OCI-LY3 (cell line): ENCODE data around the gene LHFPL4.

Source experiments
- EZH2phosphoT487 ChIP-seq: fragments of 200-600 bp; shearing (Covaris generic); IDR thresholded peaks from 2 replicates; pipeline ENCODE4 v1.6.1; 2018; ENCODE audit warnings: antibody characterized with exemption, mixed run types, low read depth
- TF ChIP-seq, protein P1 (sequence below): fragments of 200-600, 300-600 bp; sonication (generic); IDR thresholded peaks from 2 replicates; pipeline ENCODE4 v1.5.1; 2014; ENCODE audit warnings: antibody characterized with exemption, low read length, low read depth

- TF ChIP-seq, protein P1, sequence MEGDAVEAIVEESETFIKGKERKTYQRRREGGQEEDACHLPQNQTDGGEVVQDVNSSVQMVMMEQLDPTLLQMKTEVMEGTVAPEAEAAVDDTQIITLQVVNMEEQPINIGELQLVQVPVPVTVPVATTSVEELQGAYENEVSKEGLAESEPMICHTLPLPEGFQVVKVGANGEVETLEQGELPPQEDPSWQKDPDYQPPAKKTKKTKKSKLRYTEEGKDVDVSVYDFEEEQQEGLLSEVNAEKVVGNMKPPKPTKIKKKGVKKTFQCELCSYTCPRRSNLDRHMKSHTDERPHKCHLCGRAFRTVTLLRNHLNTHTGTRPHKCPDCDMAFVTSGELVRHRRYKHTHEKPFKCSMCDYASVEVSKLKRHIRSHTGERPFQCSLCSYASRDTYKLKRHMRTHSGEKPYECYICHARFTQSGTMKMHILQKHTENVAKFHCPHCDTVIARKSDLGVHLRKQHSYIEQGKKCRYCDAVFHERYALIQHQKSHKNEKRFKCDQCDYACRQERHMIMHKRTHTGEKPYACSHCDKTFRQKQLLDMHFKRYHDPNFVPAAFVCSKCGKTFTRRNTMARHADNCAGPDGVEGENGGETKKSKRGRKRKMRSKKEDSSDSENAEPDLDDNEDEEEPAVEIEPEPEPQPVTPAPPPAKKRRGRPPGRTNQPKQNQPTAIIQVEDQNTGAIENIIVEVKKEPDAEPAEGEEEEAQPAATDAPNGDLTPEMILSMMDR: no peak
- no peak for TF ChIP-seq EZH2phosphoT487
Observed at GRCh38 chr3:9549600-9549999, 4.0 kb downstream of the LHFPL4 start.
